HCT116 (cell line): ENCODE results near the gene NARS2. TPM values are rescaled to one million over a fixed set of nuclear protein-coding genes. Genes with fewer than 3 reads are reported as not detected.

ENCODE experiments used
- ATAC-seq: fragments of 200-7000 bp; cut with Tn5 transposase; 2 replicates; pipeline ENCODE4 v1.9.1; 2020; ENCODE audit warnings: mild to moderate bottlenecking, moderate library complexity
- BruUV-seq: library from RNA; stranded (reverse); fragments of 400-500 nt; replicated peaks from 2 replicates; lab custom pipeline; 2021; lab: Mats Ljungman, UMichigan
- CTCF ChIA-PET: fragments of 300-600 bp; sonication (Branson Sonifier 250); formaldehyde crosslinking; loops from one replicate; lab custom pipeline; 2021; ENCODE audit warnings: antibody characterized with exemption; lab: Charles Lee
- POLR2A ChIA-PET: fragments of 300-600, 350-600 bp; sonication (Branson Sonifier 250); formaldehyde crosslinking; loops from one replicate; lab custom pipeline; 2021; ENCODE audit warnings: antibody characterized with exemption; lab: Charles Lee
- RAD21 ChIA-PET, 2 experiments: fragments of 300-600 bp; sonication (Branson Sonifier 250); formaldehyde crosslinking; loops; one replicate each; lab custom pipeline; 2023; ENCODE audit warnings: low total read pairs in 2 of 2; ENCODE audit not compliant: uncharacterized antibody in 2 of 2, unreplicated experiment in 2 of 2, low non-redundant PET in 1 of 2; lab: Charles Lee
- DNase-seq: peaks from one replicate; pipeline ENCODE4 v3.0.0-alpha.2; 2010; ENCODE audit warnings: low read depth, low spot score
- H2AFZ ChIP-seq: fragments of 200-600 bp; shearing (Covaris generic), sonication (generic); 2 replicates; pipeline ENCODE4 v1.6.1; 2017; ENCODE audit warnings: low read depth, mixed run types, mixed read lengths, antibody characterized with exemption, low read length; ENCODE audit not compliant: poor library complexity, severe bottlenecking
- H3K27ac ChIP-seq: 2 replicates; pipeline ENCODE4 v1.5.1; 2012; ENCODE audit warnings: low read depth, low read length
- H3K27me3 ChIP-seq: fragments of 200-600 bp; sonication (generic); 2 replicates; pipeline ENCODE4 v1.6.1; 2016; ENCODE audit warnings: mixed run types, low read length, mixed read lengths; ENCODE audit not compliant: insufficient read depth
- H3K36me3 ChIP-seq, 2 experiments: fragments of 200-500 bp in 1 of 2; fragments of 200-600 bp in 1 of 2; sonication (Bioruptor generic) in 1 of 2; sonication (generic) in 1 of 2; 2 replicates each; pipeline versions ENCODE4 v1.5.1 to v1.6.1; 2014 to 2016; ENCODE audit warnings: low read length in 2 of 2, inconsistent platforms in 1 of 2, mixed read lengths in 1 of 2, mixed run types in 1 of 2; ENCODE audit not compliant: insufficient read depth in 2 of 2, control insufficient read depth in 1 of 2
- H3K4me1 ChIP-seq, 2 experiments: fragments of 200-600 bp in 1 of 2; sonication (generic) in 1 of 2; 2 replicates each; pipeline versions ENCODE4 v1.5.1 to v1.6.1; 2012 to 2017; ENCODE audit warnings: low read length in 2 of 2, inconsistent platforms in 1 of 2, mild to moderate bottlenecking in 1 of 2, mixed read lengths in 1 of 2, mixed run types in 1 of 2, moderate library complexity in 1 of 2; ENCODE audit not compliant: insufficient read depth in 2 of 2, control insufficient read depth in 1 of 2
- H3K4me2 ChIP-seq: fragments of 200-600 bp; sonication (generic); 2 replicates; pipeline ENCODE4 v1.6.1; 2017; ENCODE audit warnings: mixed run types, low read length, mixed read lengths
- H3K4me3 ChIP-seq, 2 experiments: fragments of 200-600 bp in 1 of 2; sonication (generic) in 1 of 2; replicated peaks in 1 of 2; 2 replicates each; pipeline ENCODE4 v1.5.1; 2011 to 2016; ENCODE audit warnings: low read length in 2 of 2, control low read depth in 1 of 2, low read depth in 1 of 2, mild to moderate bottlenecking in 1 of 2, mixed read lengths in 1 of 2, mixed run types in 1 of 2
- H3K79me2 ChIP-seq: fragments of 200-600 bp; sonication (generic); 2 replicates; pipeline ENCODE4 v1.6.1; 2017; ENCODE audit warnings: mild to moderate bottlenecking, mixed run types, low read length, moderate library complexity, mixed read lengths; ENCODE audit not compliant: insufficient read depth
- H3K9ac ChIP-seq: fragments of 200-600 bp; sonication (generic); 2 replicates; pipeline ENCODE4 v1.6.1; 2016; ENCODE audit warnings: low read length, mixed read lengths
- H3K9me2 ChIP-seq: fragments of 200-600 bp; sonication (generic), shearing (Covaris generic); 2 replicates; pipeline ENCODE4 v1.6.1; 2017; ENCODE audit warnings: mixed run types, mild to moderate bottlenecking, moderate library complexity; ENCODE audit not compliant: insufficient read depth
- H3K9me3 ChIP-seq, 2 experiments: fragments of 200-500 bp in 1 of 2; fragments of 200-600 bp in 1 of 2; sonication (Bioruptor generic) in 1 of 2; sonication (generic) in 1 of 2; 2 replicates each; pipeline ENCODE4 v1.6.1; 2014 to 2017; ENCODE audit warnings: low read length in 2 of 2, mixed read lengths in 2 of 2, inconsistent platforms in 1 of 2, low read depth in 1 of 2, mild to moderate bottlenecking in 1 of 2, mixed run types in 1 of 2, moderate library complexity in 1 of 2; ENCODE audit not compliant: control insufficient read depth in 1 of 2, insufficient read depth in 1 of 2
- H4K20me1 ChIP-seq: fragments of 200-600 bp; sonication (generic), shearing (Covaris generic); 2 replicates; pipeline ENCODE4 v1.6.1; 2017; ENCODE audit warnings: mixed run types, mild to moderate bottlenecking, moderate library complexity; ENCODE audit not compliant: insufficient read depth
- CBX3 ChIP-seq: IDR thresholded peaks from 2 replicates; pipeline ENCODE4 v1.6.1; 2012; ENCODE audit warnings: low read depth
- EGR1 ChIP-seq: IDR thresholded peaks from 2 replicates; pipeline ENCODE4 v1.6.1; 2012; ENCODE audit warnings: low read depth
- ELF1 ChIP-seq: IDR thresholded peaks from 2 replicates; pipeline ENCODE4 v1.6.1; 2012; ENCODE audit warnings: low read depth, borderline replicate concordance
- EZH2phosphoT487 ChIP-seq: fragments of 200-600 bp; IDR thresholded peaks from 2 replicates; pipeline ENCODE4 v1.6.1; 2018; ENCODE audit warnings: antibody characterized with exemption, borderline replicate concordance
- JUND ChIP-seq: IDR thresholded peaks from 2 replicates; pipeline ENCODE4 v1.6.1; 2012
- POLR2A ChIP-seq: IDR thresholded peaks from 2 replicates; pipeline ENCODE4 v1.7.0; 2011; ENCODE audit warnings: borderline replicate concordance; ENCODE audit not compliant: insufficient read depth, insufficient read length; ENCODE audit errors: extremely low read depth
- SIN3A ChIP-seq: IDR thresholded peaks from 2 replicates; pipeline ENCODE4 v1.6.1; 2012; ENCODE audit warnings: low read depth
- SP1 ChIP-seq: IDR thresholded peaks from 2 replicates; pipeline ENCODE4 v1.6.1; 2012; ENCODE audit warnings: low read depth
- SRF ChIP-seq: IDR thresholded peaks from 2 replicates; pipeline ENCODE4 v1.6.1; 2012; ENCODE audit warnings: low read depth
- YY1 ChIP-seq: IDR thresholded peaks from 2 replicates; pipeline ENCODE4 v1.6.1; 2011; ENCODE audit warnings: low read length, low read depth, moderate library complexity, mild to moderate bottlenecking; ENCODE audit not compliant: insufficient replicate concordance; ENCODE audit errors: extremely low read depth
- intact Hi-C: fragments of 100-400 bp; cut with micrococcal nuclease; formaldehyde crosslinking; loops from 2 replicates; pipeline ENCODE4 v1.10.0; 2022
- total RNA-seq: library from RNA; stranded (reverse); gene quantifications from one replicate; pipeline ENCODE4 v1.2.1, GENCODE V29; 2021; ENCODE audit not compliant: unreplicated experiment
- TF ChIP-seq, protein P1 (sequence below): IDR thresholded peaks from 2 replicates; pipeline ENCODE4 v1.6.1; 2012; ENCODE audit warnings: low read depth
- TF ChIP-seq, protein P2 (sequence below): IDR thresholded peaks from 2 replicates; pipeline ENCODE4 v1.6.1; 2012
- TF ChIP-seq, protein P3 (sequence below): IDR thresholded peaks from 2 replicates; pipeline ENCODE4 v1.6.1; 2011; ENCODE audit warnings: mild to moderate bottlenecking, low read length, moderate library complexity; ENCODE audit not compliant: insufficient replicate concordance; ENCODE audit errors: extremely low read depth

NARS2 gene
- total RNA-seq, 1 experiment from 2014 or later: 26.0 TPM

DNA sequence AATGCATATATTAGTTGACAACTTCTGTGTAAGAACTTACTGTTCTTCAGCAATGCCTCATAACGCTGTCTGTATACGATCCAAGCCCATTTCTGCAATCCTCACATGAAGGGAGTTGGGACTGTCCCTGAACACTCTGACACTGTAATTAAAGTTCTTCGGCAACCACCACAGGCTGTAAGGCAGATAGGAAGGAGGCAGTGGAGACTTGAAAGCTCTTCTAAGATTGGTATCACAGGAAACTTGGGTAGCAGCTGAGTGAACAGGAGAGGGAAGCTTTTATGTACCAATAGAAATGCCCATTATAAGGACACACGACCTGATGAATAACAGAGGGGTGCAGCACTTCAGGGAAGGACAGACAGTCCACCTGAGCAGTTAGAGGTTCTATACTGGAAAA is 145.0 kb downstream of the NARS2 start:
- BruUV-seq: no TSS peak

DNA sequence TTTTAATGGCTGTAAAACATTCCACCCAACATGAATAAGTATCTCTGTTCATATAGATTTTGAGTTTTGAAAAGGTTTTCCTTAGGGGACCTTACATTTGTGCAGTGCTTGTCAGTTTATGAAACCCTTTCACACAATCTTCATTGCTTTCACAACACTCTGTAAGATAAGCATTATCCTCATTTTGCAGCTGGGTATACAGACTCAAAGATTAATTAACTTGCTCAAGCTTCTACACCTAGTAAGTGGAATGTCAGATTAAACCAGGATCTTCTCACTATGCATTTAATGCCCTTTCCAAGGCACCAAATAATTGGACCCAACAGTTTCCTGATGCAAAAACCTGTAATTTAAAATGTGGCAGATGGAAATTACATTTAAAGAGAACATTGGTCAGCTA is 145.5 kb downstream of the NARS2 start:
- TF ChIP-seq EGR1 (no peak), SIN3A (no peak), POLR2A (no peak), JUND (no peak), YY1 (no peak), ELF1 (no peak), SP1 (no peak), EZH2phosphoT487 (no peak), CBX3 (no peak), SRF (no peak)
- TF ChIP-seq, protein P1, sequence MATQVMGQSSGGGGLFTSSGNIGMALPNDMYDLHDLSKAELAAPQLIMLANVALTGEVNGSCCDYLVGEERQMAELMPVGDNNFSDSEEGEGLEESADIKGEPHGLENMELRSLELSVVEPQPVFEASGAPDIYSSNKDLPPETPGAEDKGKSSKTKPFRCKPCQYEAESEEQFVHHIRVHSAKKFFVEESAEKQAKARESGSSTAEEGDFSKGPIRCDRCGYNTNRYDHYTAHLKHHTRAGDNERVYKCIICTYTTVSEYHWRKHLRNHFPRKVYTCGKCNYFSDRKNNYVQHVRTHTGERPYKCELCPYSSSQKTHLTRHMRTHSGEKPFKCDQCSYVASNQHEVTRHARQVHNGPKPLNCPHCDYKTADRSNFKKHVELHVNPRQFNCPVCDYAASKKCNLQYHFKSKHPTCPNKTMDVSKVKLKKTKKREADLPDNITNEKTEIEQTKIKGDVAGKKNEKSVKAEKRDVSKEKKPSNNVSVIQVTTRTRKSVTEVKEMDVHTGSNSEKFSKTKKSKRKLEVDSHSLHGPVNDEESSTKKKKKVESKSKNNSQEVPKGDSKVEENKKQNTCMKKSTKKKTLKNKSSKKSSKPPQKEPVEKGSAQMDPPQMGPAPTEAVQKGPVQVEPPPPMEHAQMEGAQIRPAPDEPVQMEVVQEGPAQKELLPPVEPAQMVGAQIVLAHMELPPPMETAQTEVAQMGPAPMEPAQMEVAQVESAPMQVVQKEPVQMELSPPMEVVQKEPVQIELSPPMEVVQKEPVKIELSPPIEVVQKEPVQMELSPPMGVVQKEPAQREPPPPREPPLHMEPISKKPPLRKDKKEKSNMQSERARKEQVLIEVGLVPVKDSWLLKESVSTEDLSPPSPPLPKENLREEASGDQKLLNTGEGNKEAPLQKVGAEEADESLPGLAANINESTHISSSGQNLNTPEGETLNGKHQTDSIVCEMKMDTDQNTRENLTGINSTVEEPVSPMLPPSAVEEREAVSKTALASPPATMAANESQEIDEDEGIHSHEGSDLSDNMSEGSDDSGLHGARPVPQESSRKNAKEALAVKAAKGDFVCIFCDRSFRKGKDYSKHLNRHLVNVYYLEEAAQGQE: no peak
- TF ChIP-seq, protein P2, sequence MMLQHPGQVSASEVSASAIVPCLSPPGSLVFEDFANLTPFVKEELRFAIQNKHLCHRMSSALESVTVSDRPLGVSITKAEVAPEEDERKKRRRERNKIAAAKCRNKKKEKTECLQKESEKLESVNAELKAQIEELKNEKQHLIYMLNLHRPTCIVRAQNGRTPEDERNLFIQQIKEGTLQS: no peak
- TF ChIP-seq, protein P3, sequence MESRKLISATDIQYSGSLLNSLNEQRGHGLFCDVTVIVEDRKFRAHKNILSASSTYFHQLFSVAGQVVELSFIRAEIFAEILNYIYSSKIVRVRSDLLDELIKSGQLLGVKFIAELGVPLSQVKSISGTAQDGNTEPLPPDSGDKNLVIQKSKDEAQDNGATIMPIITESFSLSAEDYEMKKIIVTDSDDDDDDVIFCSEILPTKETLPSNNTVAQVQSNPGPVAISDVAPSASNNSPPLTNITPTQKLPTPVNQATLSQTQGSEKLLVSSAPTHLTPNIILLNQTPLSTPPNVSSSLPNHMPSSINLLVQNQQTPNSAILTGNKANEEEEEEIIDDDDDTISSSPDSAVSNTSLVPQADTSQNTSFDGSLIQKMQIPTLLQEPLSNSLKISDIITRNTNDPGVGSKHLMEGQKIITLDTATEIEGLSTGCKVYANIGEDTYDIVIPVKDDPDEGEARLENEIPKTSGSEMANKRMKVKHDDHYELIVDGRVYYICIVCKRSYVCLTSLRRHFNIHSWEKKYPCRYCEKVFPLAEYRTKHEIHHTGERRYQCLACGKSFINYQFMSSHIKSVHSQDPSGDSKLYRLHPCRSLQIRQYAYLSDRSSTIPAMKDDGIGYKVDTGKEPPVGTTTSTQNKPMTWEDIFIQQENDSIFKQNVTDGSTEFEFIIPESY: no peak
- no peaks in the 10 kb centered on the region for H3K9me3 ChIP-seq
- POLR2A ChIA-PET: no interaction called here
- H3K9me2 ChIP-seq: no peaks in the 10 kb centered on the region
- no peak for DNase-seq
- no peaks in the 10 kb centered on the region for H3K79me2 ChIP-seq
- no peaks in the 10 kb centered on the region for H3K27me3 ChIP-seq
- CTCF ChIA-PET: no interaction called here
- no peak for ATAC-seq
- no peak overlapping the region for H2AFZ ChIP-seq
- H3K4me3 ChIP-seq: no peak overlapping the region
- RAD21 ChIA-PET: no interaction called here
- no peak overlapping the region for H3K27ac ChIP-seq
- H3K4me2 ChIP-seq: no peak overlapping the region
- no TSS peak for BruUV-seq
- intact Hi-C loops: no loop called here
- no peak overlapping the region for H3K9ac ChIP-seq
- no peaks in the 10 kb centered on the region for H3K36me3 ChIP-seq
- H3K4me1 ChIP-seq: no peaks in the 10 kb centered on the region
- H4K20me1 ChIP-seq: no peaks in the 10 kb centered on the region

More for the DNA sequence above, 145.0 kb downstream of the NARS2 start:
- TF ChIP-seq EGR1 (no peak), YY1 (no peak), CBX3 (no peak)
- Histone ChIP-seq H3K4me2 (no peak overlapping the region), H4K20me1 (no peaks in the 10 kb centered on the region), H3K27ac (no peak overlapping the region), H3K9ac (no peak overlapping the region), H3K9me2 (no peaks in the 10 kb centered on the region), H3K79me2 (no peaks in the 10 kb centered on the region), H3K27me3 (no peaks in the 10 kb centered on the region), H3K4me1 (no peaks in the 10 kb centered on the region), H3K9me3 (no peaks in the 10 kb centered on the region), H3K36me3 (no peaks in the 10 kb centered on the region), H3K4me3 (no peak overlapping the region), H2AFZ (no peak overlapping the region)
- POLR2A ChIA-PET: no interaction called here
- ATAC-seq: no peak
- CTCF ChIA-PET: interaction anchor here (1.2 kb wide), 1 partner anchor 135 kb away, joined by 3 read pairs; no protein-coding TSS in a partner anchor
- DNase-seq: no peak
- intact Hi-C loops: no loop called here
- RAD21 ChIA-PET: no interaction called here
